Right atrium auricular region (tissue), 2 donors: ENCODE data around the gene PLOD2. TPM values are rescaled to one million over a fixed set of nuclear protein-coding genes. Genes with fewer than 3 reads are reported as not detected.

Experiments used
- DNase-seq: peaks from one replicate; pipeline ENCODE4 v3.0.0-alpha.2; 2019; ENCODE audit warnings: low spot score
- H3K27ac ChIP-seq, 2 donors: fragments of 200-600 bp; sonication (generic); 1 replicate in 1 of 2; 2 replicates in 1 of 2; pipeline ENCODE4 v1.5.1; 2016 to 2019
- H3K27me3 ChIP-seq, 2 donors: fragments of 200-600 bp; sonication (generic); one replicate each; pipeline versions ENCODE4 v1.5.1 to v1.6.0; 2017 to 2019
- H3K36me3 ChIP-seq: fragments of 200-600 bp; sonication (generic); one replicate; pipeline ENCODE4 v1.5.1; 2016
- H3K4me1 ChIP-seq, 2 donors: fragments of 200-600 bp; sonication (generic); one replicate each; pipeline versions ENCODE4 v1.5.1 to v1.6.0; 2017 to 2019
- H3K4me3 ChIP-seq, 2 donors: fragments of 200-600 bp; sonication (generic); 1 replicate in 1 of 2; 2 replicates in 1 of 2; pipeline ENCODE4 v1.5.1; 2017 to 2019; ENCODE audit warnings: mild to moderate bottlenecking in 1 of 2, moderate library complexity in 1 of 2
- H3K9me3 ChIP-seq, 2 donors: fragments of 200-600 bp; sonication (generic); one replicate each; pipeline ENCODE4 v1.5.1; 2019
- CTCF ChIP-seq, 2 donors: fragments of 200-600 bp; sonication (generic); IDR thresholded peaks; one replicate each; pipeline ENCODE4 v1.5.1; 2019; ENCODE audit warnings: antibody characterized with exemption in 2 of 2
- total RNA-seq, 2 donors: library from RNA; depleted of rRNA; stranded (reverse); fragments of >200 nt; gene quantifications; one replicate each; pipeline ENCODE4 v1.1.0, GENCODE V29; 2016

The PLOD2 gene
- total RNA-seq, 2 donors from 2014 or later, result 18.2 to 30.5 TPM

- Histone ChIP-seq H3K36me3 (peaks cover 31% of the 10 kb centered on the region), H3K9me3 (no peaks in the 10 kb centered on the region), H3K4me3 (no peak overlapping the region), H3K27me3 (no peaks in the 10 kb centered on the region), H3K27ac (no peak overlapping the region), H3K4me1 (peaks cover 0 to 6% of the 10 kb centered on the region in 2 donors)
- DNase-seq, result no peak
- TF ChIP-seq CTCF (IDR thresholded peaks at IDR 0.05), result no peak
Observed at GRCh38 chr3:146100180-146100579, 60.8 kb downstream of the PLOD2 start.

DNA sequence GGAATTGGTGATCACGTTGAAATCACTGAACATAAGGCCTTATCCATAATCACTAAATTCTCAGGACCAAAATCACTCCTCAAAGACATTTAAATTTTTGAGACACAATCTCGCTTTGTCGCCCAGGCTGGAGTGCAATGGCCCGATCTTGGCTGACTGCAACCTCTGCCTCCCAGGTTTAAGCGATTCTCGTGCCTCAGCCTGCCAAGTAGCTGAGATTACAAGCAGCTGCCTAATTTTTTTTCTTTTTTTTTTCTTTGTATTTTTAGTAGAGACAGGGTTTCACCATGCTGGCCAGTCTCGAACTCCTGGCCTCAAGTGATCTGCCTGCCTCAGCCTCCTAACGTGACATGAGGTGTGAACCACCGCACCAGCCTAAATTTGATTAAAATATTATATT lies 61.7 kb downstream of the PLOD2 start:
- no peak for DNase-seq
- H3K4me3 ChIP-seq, result no peak overlapping the region
- H3K27me3 ChIP-seq, result no peaks in the 10 kb centered on the region
- peaks cover 31% of the 10 kb centered on the region for H3K36me3 ChIP-seq
- H3K27ac ChIP-seq, result no peak overlapping the region
- no peaks in the 10 kb centered on the region for H3K9me3 ChIP-seq
- peaks cover 0 to 6% of the 10 kb centered on the region in 2 donors for H3K4me1 ChIP-seq
- no peak for TF ChIP-seq CTCF (IDR thresholded peaks at IDR 0.05)

DNA sequence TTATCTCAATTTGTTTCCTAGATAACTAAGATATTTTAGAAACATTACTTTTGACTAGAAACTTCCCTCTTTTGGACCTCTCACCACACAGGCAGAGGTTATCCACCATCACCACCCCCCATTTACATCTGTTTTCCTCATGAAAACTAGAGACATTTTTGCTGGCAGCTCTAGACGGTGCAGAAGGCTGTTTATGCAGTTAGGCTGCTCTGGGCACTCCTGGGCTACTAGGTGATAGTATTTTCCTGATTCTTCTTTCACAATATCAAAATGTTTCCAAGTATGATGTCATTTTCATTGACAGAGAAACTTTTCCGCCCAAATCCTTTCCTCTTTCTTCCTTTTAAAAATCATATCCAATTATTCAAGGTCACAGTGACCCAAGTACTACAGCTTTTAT lies 67.1 kb downstream of the PLOD2 start:
- no peak for DNase-seq
- TF ChIP-seq CTCF (IDR thresholded peaks at IDR 0.05), result no peak
- Histone ChIP-seq H3K9me3 (no peaks in the 10 kb centered on the region), H3K27me3 (no peaks in the 10 kb centered on the region), H3K27ac (no peak overlapping the region), H3K4me1 (peaks cover 0 to 13% of the 10 kb centered on the region in 2 donors), H3K36me3 (no peaks in the 10 kb centered on the region), H3K4me3 (no peak overlapping the region)

DNA sequence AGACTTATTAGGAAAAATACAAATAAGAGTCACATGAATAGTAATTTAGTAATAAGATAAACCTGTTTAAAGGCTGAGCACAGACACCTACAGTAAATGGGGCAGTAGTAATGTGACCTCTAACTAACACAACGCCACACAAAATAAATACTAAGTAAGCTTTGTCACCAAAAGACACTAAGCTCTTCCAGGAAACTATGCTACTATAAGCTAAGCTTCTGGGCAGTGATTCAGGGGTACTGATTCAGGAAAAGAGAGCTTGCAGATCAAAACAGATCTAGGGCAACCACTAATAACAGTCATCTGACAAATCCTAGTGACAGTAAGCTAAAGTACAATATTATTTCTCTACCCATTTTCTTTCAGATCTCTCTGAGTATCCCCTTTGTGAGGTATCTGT lies 68.8 kb downstream of the PLOD2 start:
- Histone ChIP-seq H3K36me3 (no peaks in the 10 kb centered on the region), H3K4me1 (peaks cover 0 to 13% of the 10 kb centered on the region in 2 donors), H3K9me3 (no peaks in the 10 kb centered on the region), H3K27ac (no peak overlapping the region), H3K27me3 (no peaks in the 10 kb centered on the region), H3K4me3 (no peak overlapping the region)
- DNase-seq, result no peak
- TF ChIP-seq CTCF (IDR thresholded peaks at IDR 0.05), result no peak

DNA sequence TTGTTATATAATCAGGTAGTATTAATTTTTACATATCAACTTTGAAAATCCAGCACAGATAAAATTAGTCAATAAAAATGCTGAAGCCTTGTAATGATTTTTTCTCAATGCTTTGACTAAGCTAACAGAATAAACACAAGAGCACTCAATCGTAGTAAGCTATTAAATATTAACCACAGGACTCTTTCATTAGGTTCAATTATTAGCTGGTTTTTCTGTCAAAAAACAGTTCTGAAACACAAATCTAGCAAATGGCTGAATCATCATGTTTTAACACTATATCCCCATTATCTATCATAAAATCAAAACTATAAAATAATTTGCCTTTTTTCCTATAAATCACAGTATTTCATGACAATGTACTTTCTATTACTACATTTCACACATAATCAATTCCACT lies 69.6 kb downstream of the PLOD2 start:
- no peak overlapping the region for H3K4me3 ChIP-seq
- no peaks in the 10 kb centered on the region for H3K36me3 ChIP-seq
- no peak for DNase-seq
- H3K9me3 ChIP-seq, result no peaks in the 10 kb centered on the region
- H3K27me3 ChIP-seq, result no peaks in the 10 kb centered on the region
- H3K27ac ChIP-seq, result no peak overlapping the region
- H3K4me1 ChIP-seq, result peaks cover 0 to 13% of the 10 kb centered on the region in 2 donors
- no peak for TF ChIP-seq CTCF (IDR thresholded peaks at IDR 0.05)

GRCh38 chr3:146090521-146090920 lies 70.5 kb downstream of the PLOD2 start:
- no peaks in the 10 kb centered on the region for H3K36me3 ChIP-seq

More at GRCh38 chr3:146090521-146090920, 70.5 kb downstream of the PLOD2 start:
- Histone ChIP-seq H3K4me1 (peaks cover 0 to 13% of the 10 kb centered on the region in 2 donors), H3K4me3 (no peak overlapping the region), H3K27ac (no peak overlapping the region), H3K9me3 (no peaks in the 10 kb centered on the region), H3K27me3 (no peaks in the 10 kb centered on the region)
- no peak for TF ChIP-seq CTCF (IDR thresholded peaks at IDR 0.05)
- no peak for DNase-seq
